Renal pelvis (tissue), 4 donors: ENCODE results near the gene SPNS2. TPM values are rescaled to one million over a fixed set of nuclear protein-coding genes. Genes with fewer than 3 reads are reported as not detected.
A peak's percentile ranks its signal among the peaks of the same experiment; 100 is the strongest.

Experiments
- DNase-seq: peaks from one replicate; pipeline ENCODE4 v3.0.0-alpha.2; 2013
- polyA plus RNA-seq, 3 donors: library from polyadenylated mRNA; unstranded; fragments of 120-200 nt; gene quantifications; one replicate each; pipeline ENCODE4 v1.2.1, GENCODE V29; 2013; ENCODE audit not compliant: insufficient read length in 3 of 3

Gene SPNS2
- polyA plus RNA-seq, 3 donors, result 44.2 to 53.6 (median 48.2) TPM

- DNase-seq, result peak; percentile 81
Observed at GRCh38 chr17:4584917-4585637, 86.4 kb downstream of the SPNS2 start.

DNA sequence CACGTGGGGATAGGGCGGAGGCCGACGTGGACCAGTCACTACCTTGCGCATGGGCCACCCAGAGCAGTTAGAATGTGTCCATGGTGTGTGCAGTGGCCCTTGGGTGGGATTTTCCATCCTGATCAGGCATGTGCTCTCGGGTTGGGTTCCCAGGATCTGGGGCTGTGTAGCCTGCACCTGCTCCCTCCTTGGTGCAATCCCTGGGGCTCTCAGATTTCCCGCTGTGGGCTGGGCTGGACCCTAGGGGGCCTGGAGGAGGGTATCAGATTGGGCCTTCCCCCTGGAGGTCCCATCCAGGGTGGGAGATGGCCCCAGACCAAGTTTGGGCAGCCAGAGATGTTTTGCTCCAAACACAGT, 86.9 kb downstream of the SPNS2 start:
- no peak for DNase-seq

- DNase-seq, result no peak
Observed at GRCh38 chr17:4586043-4586442, 87.4 kb downstream of the SPNS2 start.

DNA sequence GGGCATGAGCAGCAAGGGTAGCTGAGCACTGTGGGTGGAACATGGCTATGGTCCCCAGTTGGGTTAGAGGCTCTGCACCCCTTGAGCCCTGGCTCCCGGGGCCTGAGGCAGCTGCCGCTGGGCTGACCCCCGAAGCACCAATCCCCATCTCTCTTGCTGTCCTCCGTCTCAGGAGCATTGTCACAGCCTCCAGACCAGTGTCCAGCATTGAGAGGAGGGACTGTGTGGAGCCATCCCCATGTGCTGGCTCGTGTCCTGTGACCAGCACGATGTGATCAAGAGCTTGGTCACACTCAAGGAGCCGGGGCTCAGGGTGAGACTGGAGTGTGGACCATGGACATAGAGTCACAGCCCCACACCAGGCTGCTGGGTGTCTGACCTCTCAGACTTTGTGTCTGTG, 88.5 kb downstream of the SPNS2 start:
- DNase-seq, result no peak

DNA sequence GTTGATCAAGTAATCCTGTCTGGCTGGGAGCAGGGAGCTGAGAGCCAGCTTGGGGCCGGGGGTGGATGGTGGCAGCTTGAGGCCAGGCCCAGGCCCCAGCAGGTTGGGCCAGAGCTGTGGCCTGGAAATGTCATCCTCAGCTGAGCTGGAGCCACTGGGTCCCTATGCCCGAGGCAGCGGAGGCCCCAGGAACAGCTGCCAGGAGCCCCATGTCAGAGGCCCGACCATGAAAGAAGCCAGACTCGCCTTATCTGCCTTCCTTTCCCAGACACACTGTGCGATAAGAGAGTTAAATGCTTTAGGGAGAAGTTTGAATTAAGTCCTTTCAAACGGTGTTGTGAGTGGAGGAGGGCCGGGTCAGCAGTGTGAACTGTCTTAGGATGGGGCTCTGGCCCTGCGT, 89.1 kb downstream of the SPNS2 start:
- no peak for DNase-seq

DNA sequence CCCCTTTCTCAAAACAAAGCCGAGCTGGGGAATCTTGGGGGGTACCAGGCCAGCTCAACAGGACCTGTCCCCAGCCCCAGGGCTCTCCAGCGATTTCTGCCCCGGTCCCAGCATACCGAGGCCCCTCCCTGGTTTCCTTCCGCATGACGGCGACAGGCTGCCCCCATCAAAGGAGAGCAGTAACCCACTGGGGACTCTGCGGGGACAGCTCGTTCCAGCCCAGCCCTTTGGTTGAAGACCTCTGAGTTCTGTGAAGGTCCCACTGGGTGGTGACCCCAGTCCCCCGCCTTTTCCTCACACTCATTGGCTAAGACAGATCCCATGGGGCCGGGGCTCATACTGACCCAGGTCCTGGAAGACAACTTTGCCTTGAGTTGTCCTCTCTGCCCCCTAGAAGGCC, 89.7 kb downstream of the SPNS2 start:
- no peak for DNase-seq

Other genes starting within 250 kb of the SPNS2 start
- 10 to 100 TPM; 45.4 to 56.2 (median 52.5) TPM for gene ANKFY1, start 234.9 kb upstream of the SPNS2 start, polyA plus RNA-seq
- 10 to 100 TPM; 53.6 to 59.7 (median 57.6) TPM for gene UBE2G1, start 132.2 kb upstream of the SPNS2 start, polyA plus RNA-seq
- 1 to 10 TPM; 2.5 to 4.1 (median 3.8) TPM for gene SPNS3, start 64.9 kb upstream of the SPNS2 start, polyA plus RNA-seq
- 10 to 100 TPM; 44.5 to 48.2 (median 45.1) TPM for gene MYBBP1A, start 56.5 kb downstream of the SPNS2 start, polyA plus RNA-seq
- gene GGT6, start 61.7 kb downstream of the SPNS2 start, polyA plus RNA-seq, result 1 to 10 TPM; 8.2 to 9.5 (median 8.3) TPM
- 10 to 100 TPM; 67.4 to 70.0 (median 67.8) TPM for gene SMTNL2, start 85.6 kb downstream of the SPNS2 start, polyA plus RNA-seq
- gene ALOX15, start 142.8 kb downstream of the SPNS2 start, polyA plus RNA-seq, result under 1 TPM; 0.22 to 0.56 (median 0.47) TPM
- gene PELP1, start 205.3 kb downstream of the SPNS2 start, polyA plus RNA-seq, result 10 to 100 TPM; 50.9 to 56.5 (median 51.3) TPM
- gene ARRB2, start 211.8 kb downstream of the SPNS2 start, polyA plus RNA-seq, result 10 to 100 TPM; 32.8 to 36.6 (median 36.5) TPM
- 10 to 100 TPM; 27.3 to 29.7 (median 27.6) TPM for gene MED11, start 232.5 kb downstream of the SPNS2 start, polyA plus RNA-seq
- gene ZMYND15, start 241.0 kb downstream of the SPNS2 start, polyA plus RNA-seq, result 1 to 10 TPM in 1 of 3 donors, under 1 TPM in 2; 0.37 to 1.0 (median 0.58) TPM
- gene CXCL16, start 241.0 kb downstream of the SPNS2 start, polyA plus RNA-seq, result 10 to 100 TPM; 10.2 to 16.1 (median 14.1) TPM